ENCODE measurements around the gene PSMB10. TPM values are rescaled to one million over a fixed set of nuclear protein-coding genes. Genes with fewer than 3 reads are reported as not detected.
A peak's percentile ranks its signal among the peaks of the same experiment; 100 is the strongest.

Gene PSMB10
- total RNA-seq, 1 experiment from 2014 or later, result 79.3 TPM

DNA sequence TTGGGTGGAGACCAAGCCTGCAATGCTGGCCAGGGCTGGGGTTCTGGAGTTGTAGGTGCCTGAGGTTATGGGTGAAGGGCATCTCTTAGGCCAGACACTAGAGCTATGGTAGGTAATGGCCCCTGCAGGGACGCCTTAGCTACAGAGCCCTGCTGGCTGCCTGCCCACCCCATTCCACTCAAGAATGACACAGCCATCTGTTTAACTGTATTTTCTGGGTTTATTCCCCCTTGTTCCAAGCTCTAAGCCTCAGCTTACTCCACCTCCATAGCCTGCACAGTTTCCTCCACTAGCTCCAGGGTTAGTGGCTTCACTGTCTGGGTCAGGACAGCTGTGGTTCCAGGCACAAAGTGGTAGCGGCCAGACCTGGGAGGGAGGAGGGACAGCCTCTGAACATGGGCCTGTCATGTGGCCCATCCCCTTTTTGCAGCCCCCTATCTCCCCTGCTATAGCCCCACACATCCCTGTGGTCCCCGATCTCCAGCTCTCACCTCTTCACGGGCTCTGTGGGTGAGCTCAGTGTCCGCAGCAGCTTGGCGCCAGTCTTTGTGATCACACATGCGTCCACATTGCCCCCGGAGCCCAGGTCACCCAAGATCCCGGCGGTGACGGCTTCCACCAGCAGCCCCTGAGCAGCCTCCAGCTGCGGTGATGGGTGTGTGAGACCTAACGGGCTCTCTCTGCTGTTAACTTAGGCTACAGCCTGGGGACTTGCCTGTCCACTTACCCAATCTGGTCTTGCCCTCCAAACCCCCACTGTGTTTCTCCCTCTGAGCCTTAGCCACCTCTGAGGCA is 2.1 kb downstream of the PSMB10 start:
- Mint-ChIP-seq H3K27ac (ENCODE audit: unreplicated experiment) (peak overlapping the region; percentile 92), H3K27me3 (ENCODE audit: unreplicated experiment) (no peaks in the 10 kb centered on the region), H3K9me3 (ENCODE audit: low read depth, unreplicated experiment) (no peaks in the 10 kb centered on the region), H3K4me3 (ENCODE audit: low read depth, unreplicated experiment) (peak overlapping the region; percentile 87), H3K36me3 (ENCODE audit: insufficient read depth, unreplicated experiment) (peaks cover 75% of the 10 kb centered on the region), H3K4me1 (ENCODE audit: low read depth, unreplicated experiment) (peaks cover 26% of the 10 kb centered on the region)
- CTCF ChIA-PET, result interaction anchor here (1.3 kb wide), 1 partner anchor 262 kb away, joined by 3 read pairs; no protein-coding TSS in a partner anchor
- DNase-seq, result no peak
- intact Hi-C loops (cut with micrococcal nuclease; ENCODE audit: unreplicated experiment), result no loop called here
- no TSS peak for BruUV-seq (replicated peaks)
- TF ChIP-seq, protein P1, sequence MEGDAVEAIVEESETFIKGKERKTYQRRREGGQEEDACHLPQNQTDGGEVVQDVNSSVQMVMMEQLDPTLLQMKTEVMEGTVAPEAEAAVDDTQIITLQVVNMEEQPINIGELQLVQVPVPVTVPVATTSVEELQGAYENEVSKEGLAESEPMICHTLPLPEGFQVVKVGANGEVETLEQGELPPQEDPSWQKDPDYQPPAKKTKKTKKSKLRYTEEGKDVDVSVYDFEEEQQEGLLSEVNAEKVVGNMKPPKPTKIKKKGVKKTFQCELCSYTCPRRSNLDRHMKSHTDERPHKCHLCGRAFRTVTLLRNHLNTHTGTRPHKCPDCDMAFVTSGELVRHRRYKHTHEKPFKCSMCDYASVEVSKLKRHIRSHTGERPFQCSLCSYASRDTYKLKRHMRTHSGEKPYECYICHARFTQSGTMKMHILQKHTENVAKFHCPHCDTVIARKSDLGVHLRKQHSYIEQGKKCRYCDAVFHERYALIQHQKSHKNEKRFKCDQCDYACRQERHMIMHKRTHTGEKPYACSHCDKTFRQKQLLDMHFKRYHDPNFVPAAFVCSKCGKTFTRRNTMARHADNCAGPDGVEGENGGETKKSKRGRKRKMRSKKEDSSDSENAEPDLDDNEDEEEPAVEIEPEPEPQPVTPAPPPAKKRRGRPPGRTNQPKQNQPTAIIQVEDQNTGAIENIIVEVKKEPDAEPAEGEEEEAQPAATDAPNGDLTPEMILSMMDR (IDR thresholded peaks at IDR 0.05; ENCODE audit: unreplicated experiment), result no peak

DNA sequence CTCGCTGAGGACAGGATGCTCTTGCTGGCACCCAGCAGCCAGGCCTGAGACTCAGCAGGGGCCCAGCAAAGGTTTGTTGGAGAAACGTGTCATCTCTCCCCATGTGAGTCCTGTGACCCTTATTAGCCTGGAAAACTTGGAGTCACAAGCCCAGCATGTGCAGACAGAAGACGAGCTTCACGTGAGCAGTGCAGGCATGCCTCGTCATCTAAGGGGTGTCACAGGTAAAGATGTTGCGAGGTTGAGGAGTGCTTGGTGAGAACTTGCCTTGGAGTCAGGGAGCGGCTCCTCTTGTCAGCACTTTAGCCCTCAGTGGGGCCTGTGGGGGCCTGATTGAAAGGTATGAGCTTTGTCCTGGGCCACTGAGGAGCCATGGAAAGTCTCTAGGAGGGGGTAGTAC is 2.8 kb downstream of the PSMB10 start:
- Mint-ChIP-seq H3K27me3 (ENCODE audit: unreplicated experiment) (no peaks in the 10 kb centered on the region), H3K27ac (ENCODE audit: unreplicated experiment) (no peak overlapping the region), H3K9me3 (ENCODE audit: low read depth, unreplicated experiment) (no peaks in the 10 kb centered on the region), H3K36me3 (ENCODE audit: insufficient read depth, unreplicated experiment) (peaks cover 70% of the 10 kb centered on the region), H3K4me1 (ENCODE audit: low read depth, unreplicated experiment) (peaks cover 26% of the 10 kb centered on the region), H3K4me3 (ENCODE audit: low read depth, unreplicated experiment) (peak overlapping the region; percentile 2)
- intact Hi-C loops (cut with micrococcal nuclease; ENCODE audit: unreplicated experiment), result no loop called here
- TF ChIP-seq, protein P1 (IDR thresholded peaks at IDR 0.05; ENCODE audit: unreplicated experiment), result no peak
- CTCF ChIA-PET, result interaction anchor here (1.3 kb wide), 1 partner anchor 261 kb away, joined by 3 read pairs; no protein-coding TSS in a partner anchor
- DNase-seq, result no peak
- no TSS peak for BruUV-seq (replicated peaks)

DNA sequence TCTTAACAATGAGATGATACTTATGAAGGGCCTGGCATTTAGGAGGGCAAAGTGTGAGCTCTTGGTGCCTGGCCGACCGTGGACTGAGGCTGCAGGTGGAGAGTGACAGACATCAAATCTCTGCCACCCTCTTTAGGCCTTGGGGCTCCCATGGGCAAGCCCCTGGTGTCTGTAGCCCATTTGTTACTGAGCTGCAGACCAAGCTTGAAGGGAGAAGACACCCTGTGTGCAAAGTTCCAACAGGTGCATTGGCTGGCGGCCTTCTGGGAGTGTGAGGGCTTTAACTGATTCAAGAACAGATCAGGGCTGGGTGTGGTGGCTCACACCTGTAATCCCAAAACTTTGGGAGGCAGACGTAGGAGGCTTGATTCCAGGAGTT is 4.2 kb downstream of the PSMB10 start:
- Mint-ChIP-seq H3K36me3 (ENCODE audit: insufficient read depth, unreplicated experiment) (peaks cover 77% of the 10 kb centered on the region), H3K4me3 (ENCODE audit: low read depth, unreplicated experiment) (no peak overlapping the region), H3K27me3 (ENCODE audit: unreplicated experiment) (no peaks in the 10 kb centered on the region), H3K27ac (ENCODE audit: unreplicated experiment) (no peak overlapping the region), H3K9me3 (ENCODE audit: low read depth, unreplicated experiment) (no peaks in the 10 kb centered on the region), H3K4me1 (ENCODE audit: low read depth, unreplicated experiment) (peaks cover 23% of the 10 kb centered on the region)
- no TSS peak for BruUV-seq (replicated peaks)
- no peak for DNase-seq
- CTCF ChIA-PET, result interaction anchor here (0.8 kb wide), 1 partner anchor 10 kb away, joined by 3 read pairs; no protein-coding TSS in a partner anchor
- intact Hi-C loops (cut with micrococcal nuclease; ENCODE audit: unreplicated experiment), result no loop called here
- TF ChIP-seq, protein P1 (IDR thresholded peaks at IDR 0.05; ENCODE audit: unreplicated experiment), result no peak

DNA sequence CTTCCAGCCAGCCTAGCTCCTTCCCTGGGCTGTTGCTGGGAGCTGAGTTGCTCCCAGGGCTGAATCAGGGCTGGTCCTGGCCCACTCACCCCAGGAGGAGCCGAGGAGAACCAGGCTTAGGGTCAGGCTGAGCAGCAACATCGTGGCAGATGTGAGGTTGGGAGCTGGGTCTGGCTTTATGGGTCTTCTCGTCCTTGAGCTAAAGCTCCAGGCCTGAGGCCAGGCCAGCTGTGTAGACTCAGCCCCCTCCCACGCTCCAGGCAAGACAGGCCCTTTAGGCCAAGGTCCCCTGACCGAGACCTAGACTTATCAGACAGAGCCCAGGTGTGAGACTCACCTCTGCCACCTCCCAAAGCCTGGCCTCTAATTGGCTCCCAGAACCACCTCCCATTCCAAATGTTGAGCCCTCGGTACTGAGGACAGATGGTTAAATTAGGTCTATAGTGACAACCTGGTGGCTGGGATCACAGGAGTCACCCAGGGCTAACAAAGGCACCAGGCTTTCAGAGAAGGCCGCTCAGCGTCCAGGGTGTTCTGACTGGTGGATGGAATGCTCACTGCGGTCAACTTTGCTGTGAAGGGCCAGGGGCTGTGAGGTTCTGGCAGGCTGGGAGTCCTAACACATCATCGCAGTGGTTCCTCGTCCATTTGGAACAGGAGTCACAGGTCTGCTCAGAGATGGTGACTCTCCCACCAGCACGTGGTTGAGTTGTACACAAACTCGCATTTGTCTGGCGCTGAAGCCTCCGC is 4.8 kb downstream of the PSMB10 start, which contains the start of gene CTRL:
TSS of gene CTRL (minus strand) at position 151 of the 750 bp plus-strand sequence. CDS start at position 141, 10 bp downstream.
- BruUV-seq (replicated peaks), result no TSS peak
- Mint-ChIP-seq H3K27ac (ENCODE audit: unreplicated experiment) (no peak within 1 kb of the TSS), H3K4me3 (ENCODE audit: low read depth, unreplicated experiment) (no peak within 1 kb of the TSS), H3K36me3 (ENCODE audit: insufficient read depth, unreplicated experiment) (peaks cover 73% of the 10 kb centered on the region), H3K9me3 (ENCODE audit: low read depth, unreplicated experiment) (no peaks in the 10 kb centered on the region), H3K4me1 (ENCODE audit: low read depth, unreplicated experiment) (peaks cover 17% of the 10 kb centered on the region), H3K27me3 (ENCODE audit: unreplicated experiment) (no peaks in the 10 kb centered on the region)
- TF ChIP-seq, protein P1 (IDR thresholded peaks at IDR 0.05; ENCODE audit: unreplicated experiment), result no peak
- CTCF ChIA-PET, result no interaction called here
- DNase-seq, result no peak
- intact Hi-C loops (cut with micrococcal nuclease; ENCODE audit: unreplicated experiment), result no loop called here

Measured in Calu3 (cell line).